ENCODE data around the gene PIAS2.

Gene PIAS2

GRCh38 chr18:46756559-46757201 is 160.6 kb downstream of the PIAS2 start, which contains the start of gene ST8SIA5:
ST8SIA5 (minus strand) TSS chr18:46757053; CDS start chr18:46756508, 545 bp downstream.
- peak; percentile 89 for DNase-seq

- DNase-seq: peak; percentile 50
Observed at GRCh38 chr18:46756025-46756558, 161.2 kb downstream of the PIAS2 start.

- DNase-seq: no peak
Observed at GRCh38 chr18:46755315-46756024, 161.8 kb downstream of the PIAS2 start.

- DNase-seq: peak; percentile 62
Observed at GRCh38 chr18:46754661-46755292, 162.5 kb downstream of the PIAS2 start.

- no peak for DNase-seq
Observed at GRCh38 chr18:46754188-46754587, 163.1 kb downstream of the PIAS2 start.

Measured in NCI-H1092 treated with DMSO at 0.1 percent for 48 hours (cell line).